ENCODE results near the gene LINC00237. TPM values are rescaled to one million over a fixed set of nuclear protein-coding genes. Genes with fewer than 3 reads are reported as not detected.

Gene LINC00237
- total RNA-seq: not detected

- Histone ChIP-seq H3K9me3 (ENCODE audit: low read depth, low read length) (no peaks in the 10 kb centered on the region), H3K27me3 (ENCODE audit: insufficient read depth, low read length) (peaks cover 94% of the 10 kb centered on the region), H3K4me1 (ENCODE audit: insufficient read depth, low read length) (peaks cover 32% of the 10 kb centered on the region), H3K4me3 (ENCODE audit: low read length) (no peak within 1 kb of the TSS)
These were observed at the start of gene LINC00237 for GRCh38 chr20:21106171-21107017. Gene LINC00237 (minus strand): TSS chr20:21106358.

GRCh38 chr20:21155268-21155667 is 49.1 kb upstream of the LINC00237 start:
- Histone ChIP-seq H3K27me3 (ENCODE audit: insufficient read depth, low read length) (no peaks in the 10 kb centered on the region), H3K4me1 (ENCODE audit: insufficient read depth, low read length) (no peaks in the 10 kb centered on the region), H3K4me3 (ENCODE audit: low read length) (no peak overlapping the region), H3K9me3 (ENCODE audit: low read depth, low read length) (no peaks in the 10 kb centered on the region)

DNA sequence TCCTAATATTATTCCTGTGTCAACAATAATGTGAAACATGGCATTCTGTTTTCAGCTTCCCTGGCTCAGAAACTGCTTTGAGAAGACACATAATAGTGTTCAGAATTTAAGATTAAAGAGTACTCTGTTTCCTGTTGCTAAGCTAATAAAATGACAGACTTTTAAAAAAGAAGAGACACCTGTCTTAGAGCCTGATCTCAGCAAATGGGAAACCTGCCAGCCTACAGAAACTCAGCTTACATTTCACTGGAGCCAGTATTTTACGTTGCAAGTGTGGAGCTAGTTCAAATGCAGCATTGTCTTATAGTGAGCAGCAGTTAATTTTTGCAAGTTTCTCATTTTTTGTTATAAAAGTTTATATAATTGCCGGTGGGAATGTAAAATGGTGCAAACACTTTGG is 48.5 kb upstream of the LINC00237 start:
- Histone ChIP-seq H3K9me3 (ENCODE audit: low read depth, low read length) (no peaks in the 10 kb centered on the region), H3K27me3 (ENCODE audit: insufficient read depth, low read length) (no peaks in the 10 kb centered on the region), H3K4me3 (ENCODE audit: low read length) (no peak overlapping the region), H3K4me1 (ENCODE audit: insufficient read depth, low read length) (no peaks in the 10 kb centered on the region)

DNA sequence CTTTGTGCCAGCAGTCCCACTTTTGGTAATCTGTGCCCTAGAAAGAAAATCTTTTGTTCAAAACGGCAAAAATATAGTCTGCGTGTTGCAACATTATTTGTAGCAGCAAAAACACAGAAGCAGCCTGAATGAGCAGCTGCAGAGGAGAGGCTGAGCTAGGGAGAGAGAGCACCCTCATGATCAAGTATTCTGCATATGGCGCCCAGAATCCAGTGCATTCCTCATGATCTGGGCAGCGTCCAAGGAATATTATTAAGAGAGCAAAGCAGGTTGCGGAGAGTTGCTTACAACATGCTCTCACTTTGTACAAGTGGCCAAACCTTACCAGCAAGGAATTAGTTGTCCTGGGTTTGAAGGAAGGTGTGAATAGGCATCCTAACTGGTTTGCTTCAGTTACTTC is 45.6 kb upstream of the LINC00237 start:
- Histone ChIP-seq H3K4me3 (ENCODE audit: low read length) (no peak overlapping the region), H3K9me3 (ENCODE audit: low read depth, low read length) (no peaks in the 10 kb centered on the region), H3K4me1 (ENCODE audit: insufficient read depth, low read length) (no peaks in the 10 kb centered on the region), H3K27me3 (ENCODE audit: insufficient read depth, low read length) (no peaks in the 10 kb centered on the region)

- H3K4me1 ChIP-seq (ENCODE audit: insufficient read depth, low read length): no peaks in the 10 kb centered on the region
- no peaks in the 10 kb centered on the region for H3K27me3 ChIP-seq (ENCODE audit: insufficient read depth, low read length)
- no peak overlapping the region for H3K4me3 ChIP-seq (ENCODE audit: low read length)
- no peaks in the 10 kb centered on the region for H3K9me3 ChIP-seq (ENCODE audit: low read depth, low read length)
These were observed 43.2 kb upstream of the LINC00237 start for GRCh38 chr20:21149344-21149743.

DNA sequence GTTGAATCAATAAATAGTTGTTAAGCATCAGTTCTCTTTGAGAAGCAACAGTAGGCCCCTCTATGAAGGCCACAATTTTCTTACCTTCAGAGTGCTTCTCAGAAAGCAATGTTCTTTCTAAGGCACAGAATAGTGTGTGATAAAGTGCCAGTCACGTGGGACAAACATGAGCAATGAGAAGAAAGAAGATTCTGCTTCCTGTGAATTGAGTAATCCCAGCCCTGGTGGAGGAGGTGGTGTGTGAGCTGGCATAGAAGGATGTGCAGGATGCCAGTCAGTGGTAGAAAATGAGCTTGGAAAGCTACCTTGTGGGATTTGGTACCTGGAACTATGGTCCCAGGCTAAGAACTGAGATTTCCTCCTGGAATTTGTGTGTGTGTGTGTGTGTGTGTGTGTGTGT is 41.4 kb upstream of the LINC00237 start:
- no peaks in the 10 kb centered on the region for H3K9me3 ChIP-seq (ENCODE audit: low read depth, low read length)
- no peaks in the 10 kb centered on the region for H3K27me3 ChIP-seq (ENCODE audit: insufficient read depth, low read length)
- H3K4me1 ChIP-seq (ENCODE audit: insufficient read depth, low read length): no peaks in the 10 kb centered on the region
- H3K4me3 ChIP-seq (ENCODE audit: low read length): no peak overlapping the region

DNA sequence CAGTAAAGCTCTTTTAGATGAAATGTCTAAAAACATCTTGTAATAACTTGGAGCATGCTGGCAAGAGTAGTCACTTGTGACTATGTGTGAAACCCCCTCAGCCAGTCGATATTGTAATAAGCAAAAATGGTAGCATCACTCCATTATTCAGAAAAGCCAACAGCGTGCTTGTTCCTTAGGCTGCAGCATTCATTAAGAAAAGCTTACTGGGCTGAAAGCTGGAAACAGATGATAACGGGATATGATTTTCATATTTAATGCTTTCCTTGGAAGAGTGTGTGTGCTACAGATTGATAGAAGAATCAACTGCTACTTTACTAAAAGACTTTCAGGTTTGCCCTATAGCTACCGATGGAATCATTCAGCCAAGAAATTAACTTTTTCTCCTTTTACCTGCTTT is 40.1 kb upstream of the LINC00237 start:
- Histone ChIP-seq H3K27me3 (ENCODE audit: insufficient read depth, low read length) (no peaks in the 10 kb centered on the region), H3K4me3 (ENCODE audit: low read length) (no peak overlapping the region), H3K9me3 (ENCODE audit: low read depth, low read length) (no peaks in the 10 kb centered on the region), H3K4me1 (ENCODE audit: insufficient read depth, low read length) (no peaks in the 10 kb centered on the region)

GRCh38 chr20:21145424-21145823 is 39.3 kb upstream of the LINC00237 start:
- no peaks in the 10 kb centered on the region for H3K9me3 ChIP-seq (ENCODE audit: low read depth, low read length)
- H3K27me3 ChIP-seq (ENCODE audit: insufficient read depth, low read length): no peaks in the 10 kb centered on the region
- H3K4me3 ChIP-seq (ENCODE audit: low read length): no peak overlapping the region
- H3K4me1 ChIP-seq (ENCODE audit: insufficient read depth, low read length): no peaks in the 10 kb centered on the region

- Histone ChIP-seq H3K4me3 (ENCODE audit: low read length) (no peak overlapping the region), H3K27me3 (ENCODE audit: insufficient read depth, low read length) (no peaks in the 10 kb centered on the region), H3K9me3 (ENCODE audit: low read depth, low read length) (no peaks in the 10 kb centered on the region), H3K4me1 (ENCODE audit: insufficient read depth, low read length) (no peaks in the 10 kb centered on the region)
These were observed 37.2 kb upstream of the LINC00237 start for GRCh38 chr20:21143194-21143890.

DNA sequence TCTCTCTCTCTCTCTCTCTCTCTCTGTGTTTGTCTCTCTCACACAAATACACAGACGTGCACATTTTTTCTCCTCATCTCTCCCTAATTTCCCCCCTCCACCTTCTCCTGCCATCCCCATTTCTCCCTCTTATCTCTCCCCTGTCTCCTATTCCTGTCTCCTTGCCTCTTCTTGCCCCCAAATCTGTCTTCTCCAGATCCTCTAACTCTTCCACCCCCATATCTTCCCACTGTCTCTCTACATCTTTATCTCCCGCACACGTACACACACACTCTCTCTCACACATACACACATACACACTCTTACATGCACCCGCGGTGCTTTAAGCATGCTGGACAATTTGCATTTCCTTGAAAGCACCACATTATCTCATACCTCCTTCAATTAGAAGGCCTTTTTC is 35.7 kb upstream of the LINC00237 start:
- H3K4me3 ChIP-seq (ENCODE audit: low read length): no peak overlapping the region
- no peaks in the 10 kb centered on the region for H3K27me3 ChIP-seq (ENCODE audit: insufficient read depth, low read length)
- no peaks in the 10 kb centered on the region for H3K9me3 ChIP-seq (ENCODE audit: low read depth, low read length)
- no peaks in the 10 kb centered on the region for H3K4me1 ChIP-seq (ENCODE audit: insufficient read depth, low read length)

GRCh38 chr20:21139881-21140566 is 33.9 kb upstream of the LINC00237 start:
- H3K9me3 ChIP-seq (ENCODE audit: low read depth, low read length): no peaks in the 10 kb centered on the region
- H3K27me3 ChIP-seq (ENCODE audit: insufficient read depth, low read length): no peaks in the 10 kb centered on the region
- no peaks in the 10 kb centered on the region for H3K4me1 ChIP-seq (ENCODE audit: insufficient read depth, low read length)
- no peak overlapping the region for H3K4me3 ChIP-seq (ENCODE audit: low read length)

DNA sequence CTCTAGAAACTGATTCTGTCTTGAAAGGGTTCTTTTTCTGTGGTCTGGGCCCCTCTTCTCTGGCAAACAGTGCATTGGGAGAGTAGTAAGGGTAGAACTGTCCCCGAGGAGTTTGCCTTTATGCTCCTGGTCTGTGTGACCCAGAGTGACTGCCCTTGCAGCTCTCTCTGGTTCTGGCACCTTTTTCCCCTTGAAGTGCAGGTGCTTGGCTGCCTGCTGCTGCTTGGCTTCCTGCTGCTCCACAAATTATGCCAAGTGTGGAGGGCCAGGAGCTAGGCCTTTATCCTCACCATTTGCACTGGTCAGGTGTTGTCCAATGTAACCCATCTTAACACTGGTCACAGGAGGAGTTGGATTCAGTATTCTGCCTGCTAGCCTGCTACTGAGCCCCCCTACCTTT is 30.9 kb upstream of the LINC00237 start:
- Histone ChIP-seq H3K9me3 (ENCODE audit: low read depth, low read length) (no peaks in the 10 kb centered on the region), H3K27me3 (ENCODE audit: insufficient read depth, low read length) (no peaks in the 10 kb centered on the region), H3K4me3 (ENCODE audit: low read length) (no peak overlapping the region), H3K4me1 (ENCODE audit: insufficient read depth, low read length) (no peaks in the 10 kb centered on the region)

GRCh38 chr20:21136015-21136732 is 30.0 kb upstream of the LINC00237 start:
- H3K4me1 ChIP-seq (ENCODE audit: insufficient read depth, low read length): no peaks in the 10 kb centered on the region
- H3K27me3 ChIP-seq (ENCODE audit: insufficient read depth, low read length): no peaks in the 10 kb centered on the region
- no peaks in the 10 kb centered on the region for H3K9me3 ChIP-seq (ENCODE audit: low read depth, low read length)
- no peak overlapping the region for H3K4me3 ChIP-seq (ENCODE audit: low read length)

- Histone ChIP-seq H3K4me3 (ENCODE audit: low read length) (no peak overlapping the region), H3K9me3 (ENCODE audit: low read depth, low read length) (no peaks in the 10 kb centered on the region), H3K4me1 (ENCODE audit: insufficient read depth, low read length) (no peaks in the 10 kb centered on the region), H3K27me3 (ENCODE audit: insufficient read depth, low read length) (no peaks in the 10 kb centered on the region)
These were observed 28.8 kb upstream of the LINC00237 start for GRCh38 chr20:21134883-21135493.

Measured in mononuclear cell (primary cell).